B cell (primary cell): Measurements from ENCODE around the gene ATP11A.

Source experiments
- CTCF ChIP-seq: fragments of 200-600 bp; IDR thresholded peaks from one replicate; pipeline ENCODE4 v1.8.0; 2022; ENCODE audit warnings: antibody characterized with exemption, mild to moderate bottlenecking
- EZH2 ChIP-seq: IDR thresholded peaks from 2 replicates; pipeline ENCODE4 v1.6.1; 2012; ENCODE audit warnings: borderline replicate concordance, low read depth, mild to moderate bottlenecking, moderate library complexity, low read length; ENCODE audit not compliant: insufficient read depth, poor library complexity, severe bottlenecking

- TF ChIP-seq CTCF (no peak), EZH2 (no peak)
Observed at GRCh38 chr13:112710855-112711527, 21.2 kb downstream of the ATP11A start.
